SK-N-SH (cell line): ENCODE data around the gene SPDYE16.
"Not testable (repeated sequence)": the region's sequence is repeated elsewhere in the genome, so short reads cannot be mapped to it uniquely, and the experiment has no call there.

Source experiments
- CTCF ChIP-seq: fragments of 200-600 bp; sonication (generic); IDR thresholded peaks from 2 replicates; pipeline ENCODE4 v1.6.1; 2017; ENCODE audit warnings: antibody characterized with exemption, mild to moderate bottlenecking, moderate library complexity
- EP300 ChIP-seq, 2 experiments: IDR thresholded peaks; 2 replicates each; pipeline versions ENCODE4 v1.4.0 to v1.6.1; 2012; ENCODE audit warnings: borderline replicate concordance in 1 of 2, low read depth in 1 of 2, low read length in 1 of 2
- FOSL2 ChIP-seq: IDR thresholded peaks from 2 replicates; pipeline ENCODE4 v1.4.0; 2012; ENCODE audit warnings: low read depth, mild to moderate bottlenecking, moderate library complexity, borderline replicate concordance

- not testable (repeated sequence) for TF ChIP-seq CTCF; EP300 (IDR thresholded peaks at IDR 0.05; ENCODE audit: borderline replicate concordance in 1 of 2, low read depth in 1 of 2, low read length in 1 of 2); FOSL2
Observed at GRCh38 chr7:76561342-76561741, 18.2 kb upstream of the SPDYE16 start.
